GM18505 (cell line): ENCODE results near the gene NCOR2.

Experiments used
- ATAC-seq: cut with Tn5 transposase; IDR thresholded peaks from one replicate; pipeline ENCODE4 v1.9.1; 2021; ENCODE audit not compliant: unreplicated experiment
- POLR2A ChIP-seq: IDR thresholded peaks from 4 replicates; pipeline ENCODE4 v1.6.1; 2011; ENCODE audit warnings: borderline replicate concordance; ENCODE audit not compliant: insufficient read depth, insufficient read length; ENCODE audit errors: extremely low read depth

The NCOR2 gene

GRCh38 chr12:124566997-124567672 is at the start of gene NCOR2:
Gene NCOR2 (minus strand): TSS chr12:124567612. CDS start chr12:124495251, 72,361 bp downstream.
- TF ChIP-seq POLR2A, result no peak
- ATAC-seq, result peak; percentile 28

- no peak for ATAC-seq
These were observed 49.2 kb upstream of the NCOR2 start for GRCh38 chr12:124616394-124617221.

GRCh38 chr12:124614512-124615292 is 47.3 kb upstream of the NCOR2 start:
- ATAC-seq, result no peak
- TF ChIP-seq POLR2A, result no peak

More at GRCh38 chr12:124616394-124617221, 49.2 kb upstream of the NCOR2 start:
- no peak for TF ChIP-seq POLR2A

GRCh38 chr12:124613151-124613585 is 45.8 kb upstream of the NCOR2 start:
- ATAC-seq, result no peak
- no peak for TF ChIP-seq POLR2A

DNA sequence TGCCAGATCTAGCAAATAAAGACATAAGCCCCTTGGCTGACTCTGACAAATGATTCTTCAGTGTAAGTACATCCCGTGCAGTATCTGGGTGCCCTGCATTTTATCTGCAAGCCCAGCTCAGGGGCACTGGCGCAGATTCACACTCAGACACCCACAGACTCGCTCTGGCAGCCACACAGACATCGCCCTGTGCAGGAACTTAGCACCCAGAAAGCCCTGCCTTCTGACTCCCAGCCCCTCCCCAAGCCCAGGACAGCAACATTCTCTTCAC is 44.9 kb upstream of the NCOR2 start:
- no peak for ATAC-seq
- TF ChIP-seq POLR2A, result no peak

DNA sequence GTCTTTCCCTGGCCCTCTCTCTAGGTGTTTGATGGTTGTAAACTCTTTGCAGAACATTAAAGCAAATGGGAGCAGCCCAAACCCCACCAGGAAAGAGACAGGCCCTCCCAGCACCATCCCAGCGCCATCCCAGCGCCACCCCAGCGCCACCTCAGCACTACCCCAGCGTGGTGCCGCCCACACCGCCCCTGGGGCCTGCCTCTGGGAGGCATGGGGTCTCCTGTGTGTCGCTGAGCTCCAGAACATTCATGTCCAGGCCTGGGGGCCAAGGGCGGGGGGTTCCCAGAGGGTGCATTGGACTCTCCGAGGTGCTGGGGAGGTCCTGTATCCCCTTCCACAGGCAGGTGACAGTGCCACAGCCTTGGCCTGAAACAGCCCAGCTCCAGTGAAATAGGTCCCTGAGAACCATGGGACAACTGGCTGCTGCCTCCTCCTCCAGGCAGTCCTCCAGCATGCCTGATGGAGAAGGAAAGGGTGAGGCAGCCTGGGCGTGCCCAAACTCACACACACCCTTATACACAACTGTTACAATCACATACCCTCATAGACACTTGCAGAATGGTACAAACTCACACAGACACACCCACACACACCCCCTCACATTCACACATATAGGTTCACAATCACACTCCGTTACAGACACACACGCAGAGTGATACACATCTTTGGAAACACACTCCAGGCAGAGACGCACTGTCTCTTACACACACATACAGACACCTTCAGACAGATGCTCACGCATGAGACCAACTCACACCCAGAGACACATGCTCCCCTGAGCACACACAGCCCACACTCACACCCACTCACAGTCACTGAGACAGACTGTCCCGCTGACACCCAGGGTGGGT is 44.4 kb upstream of the NCOR2 start:
- TF ChIP-seq POLR2A, result no peak

GRCh38 chr12:124610629-124611558 is 43.5 kb upstream of the NCOR2 start:
- no peak for TF ChIP-seq POLR2A
- ATAC-seq, result no peak

More for the DNA sequence above, 44.4 kb upstream of the NCOR2 start:
- no peak for ATAC-seq

DNA sequence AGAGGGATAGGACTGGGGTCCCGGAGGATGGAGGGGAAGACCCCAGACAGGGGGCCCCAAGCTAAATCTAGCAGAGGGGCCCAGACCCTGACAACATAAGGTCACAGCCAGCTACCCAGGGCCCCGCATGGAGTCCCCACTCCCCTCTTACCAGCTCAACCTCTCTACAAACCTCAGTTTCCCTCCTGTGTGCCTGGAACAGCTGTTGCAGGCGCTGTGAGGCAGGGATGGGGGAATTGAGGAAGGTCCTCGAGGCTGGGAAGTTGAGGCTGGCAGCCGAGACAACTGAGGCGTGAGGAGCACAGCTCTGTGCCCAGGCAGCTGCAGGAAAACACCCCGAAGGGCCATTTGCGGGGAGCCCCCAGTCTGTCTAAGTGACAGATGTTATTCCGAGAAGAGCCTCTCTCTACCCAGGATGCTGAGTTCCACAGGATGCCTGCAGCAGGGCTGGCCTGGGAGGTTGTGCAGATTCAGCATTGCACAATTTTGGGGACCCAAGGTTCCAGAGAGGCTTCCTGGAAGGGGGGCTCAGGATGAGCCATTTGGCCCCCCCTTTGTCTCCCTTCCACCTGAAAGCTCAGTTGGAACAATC is 42.7 kb upstream of the NCOR2 start:
- no peak for ATAC-seq
- no peak for TF ChIP-seq POLR2A

- peak; percentile 85 for ATAC-seq
- no peak for TF ChIP-seq POLR2A
These were observed 41.9 kb upstream of the NCOR2 start for GRCh38 chr12:124609041-124609989.

DNA sequence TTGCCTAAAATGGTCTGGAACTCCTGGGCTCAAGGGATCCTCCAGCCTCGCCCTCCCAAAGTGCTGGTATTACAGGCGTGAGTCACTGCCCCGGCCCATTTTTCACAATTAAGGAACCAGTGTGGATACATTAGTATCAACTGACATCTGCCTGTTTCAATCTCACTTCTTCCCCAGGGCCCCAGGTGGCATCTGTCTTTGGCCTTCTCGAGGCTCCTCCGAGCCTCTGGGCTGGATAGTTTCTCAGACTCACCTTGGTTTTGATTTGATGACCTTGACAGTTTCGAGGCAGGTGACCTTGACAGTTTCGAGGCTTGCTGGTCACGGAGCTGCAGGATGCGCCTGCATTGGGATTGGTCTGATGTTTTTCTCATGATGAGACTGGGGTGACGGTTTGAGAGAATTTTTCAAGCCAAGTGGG is 41.0 kb upstream of the NCOR2 start:
- no peak for TF ChIP-seq POLR2A
- ATAC-seq, result peak; percentile 37
